Adipocyte (in vitro differentiated cells): ENCODE measurements around the gene KRTAP9-7.

Experiments used
- DNase-seq: peaks from one replicate; pipeline ENCODE4 v3.0.0-alpha.2; 2015; ENCODE audit warnings: low read depth
- H3K27me3 ChIP-seq: replicated peaks from 2 replicates; pipeline ENCODE4 v1.7.0; 2013; ENCODE audit warnings: mild to moderate bottlenecking, low read length, moderate library complexity; ENCODE audit not compliant: control insufficient read depth, insufficient read depth
- H3K36me3 ChIP-seq: 2 replicates; pipeline ENCODE4 v1.7.0; 2013; ENCODE audit warnings: low read length, mild to moderate bottlenecking, moderate library complexity; ENCODE audit not compliant: control insufficient read depth, insufficient read depth, severe bottlenecking
- H3K4me1 ChIP-seq: 2 replicates; pipeline ENCODE4 v1.7.0; 2013; ENCODE audit warnings: mild to moderate bottlenecking, low read length, moderate library complexity; ENCODE audit not compliant: control insufficient read depth, insufficient read depth
- H3K4me3 ChIP-seq: 2 replicates; pipeline ENCODE4 v1.7.0; 2013; ENCODE audit warnings: mild to moderate bottlenecking, low read length, moderate library complexity
- H3K9ac ChIP-seq: 2 replicates; pipeline ENCODE4 v1.7.0; 2013; ENCODE audit warnings: mild to moderate bottlenecking, low read length, moderate library complexity
- H3K9me3 ChIP-seq: 2 replicates; pipeline ENCODE4 v1.7.0; 2013; ENCODE audit warnings: mild to moderate bottlenecking, low read length, moderate library complexity; ENCODE audit not compliant: control insufficient read depth

The KRTAP9-7 gene

GRCh38 chr17:41278176-41278955, 2.9 kb downstream of the KRTAP9-7 start:
- Histone ChIP-seq H3K4me3 (no peak overlapping the region), H3K9ac (no peak overlapping the region), H3K4me1 (no peaks in the 10 kb centered on the region), H3K36me3 (no peaks in the 10 kb centered on the region), H3K9me3 (no peaks in the 10 kb centered on the region), H3K27me3 (peaks cover 6% of the 10 kb centered on the region)
- no peak for DNase-seq

GRCh38 chr17:41284043-41284442, 8.5 kb downstream of the KRTAP9-7 start:
- Histone ChIP-seq H3K9ac (no peak overlapping the region), H3K27me3 (no peaks in the 10 kb centered on the region), H3K36me3 (no peaks in the 10 kb centered on the region), H3K9me3 (no peaks in the 10 kb centered on the region), H3K4me3 (no peak overlapping the region), H3K4me1 (peaks cover 6% of the 10 kb centered on the region)
- no peak for DNase-seq

GRCh38 chr17:41284546-41284945, 9.0 kb downstream of the KRTAP9-7 start:
- DNase-seq = no peak
- no peak overlapping the region for H3K4me3 ChIP-seq
- H3K4me1 ChIP-seq = peaks cover 6% of the 10 kb centered on the region
- H3K9me3 ChIP-seq = no peaks in the 10 kb centered on the region
- H3K9ac ChIP-seq = no peak overlapping the region
- no peaks in the 10 kb centered on the region for H3K36me3 ChIP-seq
- H3K27me3 ChIP-seq = no peaks in the 10 kb centered on the region

DNA sequence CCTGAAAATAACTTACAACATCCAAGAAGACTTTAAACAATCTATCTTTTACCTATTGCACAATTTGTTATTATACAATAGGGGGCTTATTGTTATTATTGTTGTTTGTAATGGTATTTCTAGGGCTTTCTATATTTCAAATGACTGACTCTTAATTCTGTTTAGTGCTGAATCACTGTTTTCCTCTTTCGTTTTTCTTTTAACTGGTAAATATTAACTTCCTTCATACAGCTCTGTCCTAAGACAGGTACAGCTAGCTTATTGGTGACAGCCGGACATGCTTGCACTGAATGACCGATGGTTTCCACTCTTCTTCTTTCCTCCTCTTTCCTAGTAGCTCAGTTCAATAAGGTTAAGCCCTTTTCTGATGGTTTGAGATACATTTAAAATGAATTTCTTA, 11.6 kb downstream of the KRTAP9-7 start:
- no peak for DNase-seq
- Histone ChIP-seq H3K9ac (no peak overlapping the region), H3K36me3 (no peaks in the 10 kb centered on the region), H3K9me3 (no peaks in the 10 kb centered on the region), H3K27me3 (peaks cover 2% of the 10 kb centered on the region), H3K4me1 (peaks cover 6% of the 10 kb centered on the region), H3K4me3 (no peak overlapping the region)

- Histone ChIP-seq H3K4me3 (no peak overlapping the region), H3K4me1 (no peaks in the 10 kb centered on the region), H3K9me3 (no peaks in the 10 kb centered on the region), H3K9ac (no peak overlapping the region), H3K27me3 (peaks cover 2% of the 10 kb centered on the region), H3K36me3 (no peaks in the 10 kb centered on the region)
- no peak for DNase-seq
These were observed 18.5 kb downstream of the KRTAP9-7 start for GRCh38 chr17:41294016-41294415.

DNA sequence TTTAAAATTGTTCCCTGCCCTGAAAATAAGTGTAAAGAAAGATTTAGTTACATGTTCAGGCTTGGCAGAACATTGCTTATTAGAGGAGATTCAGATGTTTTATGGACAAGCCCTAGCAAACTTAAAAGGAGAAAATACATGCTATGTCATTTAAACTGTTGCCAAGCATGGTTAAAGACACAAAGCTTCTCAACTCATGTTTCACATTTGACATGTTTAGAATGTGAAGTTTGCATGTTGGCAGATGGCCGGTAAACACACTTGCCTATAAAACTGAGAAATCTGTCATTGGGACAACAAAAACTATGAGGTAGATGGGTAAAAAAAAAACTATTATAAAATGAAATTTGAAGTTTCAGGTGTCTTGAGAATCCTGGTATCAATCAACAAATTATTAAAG, 21.3 kb downstream of the KRTAP9-7 start:
- no peak for DNase-seq
- Histone ChIP-seq H3K9me3 (no peaks in the 10 kb centered on the region), H3K4me3 (no peak overlapping the region), H3K9ac (no peak overlapping the region), H3K4me1 (peaks cover 4% of the 10 kb centered on the region), H3K36me3 (no peaks in the 10 kb centered on the region), H3K27me3 (peaks cover under 1% of the 10 kb centered on the region)

DNA sequence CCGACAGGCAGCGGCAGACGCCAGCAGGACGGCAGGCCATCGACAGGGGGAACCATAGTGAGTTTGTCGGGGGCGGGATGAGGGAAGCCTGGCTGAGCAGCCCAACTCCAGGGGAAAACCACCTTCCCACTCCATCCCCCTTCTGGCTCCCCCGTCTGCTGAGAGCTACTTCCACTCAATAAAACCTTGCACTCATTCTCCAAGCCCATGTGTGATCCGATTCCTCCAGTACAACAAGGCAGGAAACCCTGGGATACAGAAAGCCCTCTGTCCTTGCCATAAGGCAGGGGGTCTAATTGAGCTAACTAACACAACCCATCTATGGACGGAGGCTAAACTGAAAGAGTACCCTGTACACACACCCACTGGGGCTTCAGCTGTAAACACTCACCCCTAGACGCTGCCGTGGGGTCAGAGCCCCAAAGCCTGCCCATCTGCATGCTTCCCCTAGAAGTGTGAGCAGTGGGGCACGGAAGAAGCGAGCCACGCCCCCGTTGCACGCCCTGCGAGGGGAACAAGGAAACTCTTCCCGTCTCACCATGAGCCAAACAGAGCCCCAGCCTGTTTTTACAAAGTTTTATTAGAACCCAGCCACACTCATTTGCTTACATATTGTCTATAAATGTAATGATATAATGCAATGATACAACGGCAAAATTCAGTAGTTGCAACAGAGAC, 23.1 kb downstream of the KRTAP9-7 start:
- DNase-seq = no peak
- H3K36me3 ChIP-seq = no peaks in the 10 kb centered on the region
- H3K4me1 ChIP-seq = peaks cover 4% of the 10 kb centered on the region

GRCh38 chr17:41301204-41301790, 25.8 kb downstream of the KRTAP9-7 start:
- no peak for DNase-seq
- H3K36me3 ChIP-seq = no peaks in the 10 kb centered on the region
- no peak overlapping the region for H3K9ac ChIP-seq
- H3K9me3 ChIP-seq = no peaks in the 10 kb centered on the region
- peaks cover 2% of the 10 kb centered on the region for H3K27me3 ChIP-seq
- H3K4me1 ChIP-seq = peaks cover 4% of the 10 kb centered on the region
- no peak overlapping the region for H3K4me3 ChIP-seq

More for the DNA sequence above, 23.1 kb downstream of the KRTAP9-7 start:
- no peaks in the 10 kb centered on the region for H3K9me3 ChIP-seq
- H3K4me3 ChIP-seq = no peak overlapping the region
- H3K27me3 ChIP-seq = no peaks in the 10 kb centered on the region
- no peak overlapping the region for H3K9ac ChIP-seq

DNA sequence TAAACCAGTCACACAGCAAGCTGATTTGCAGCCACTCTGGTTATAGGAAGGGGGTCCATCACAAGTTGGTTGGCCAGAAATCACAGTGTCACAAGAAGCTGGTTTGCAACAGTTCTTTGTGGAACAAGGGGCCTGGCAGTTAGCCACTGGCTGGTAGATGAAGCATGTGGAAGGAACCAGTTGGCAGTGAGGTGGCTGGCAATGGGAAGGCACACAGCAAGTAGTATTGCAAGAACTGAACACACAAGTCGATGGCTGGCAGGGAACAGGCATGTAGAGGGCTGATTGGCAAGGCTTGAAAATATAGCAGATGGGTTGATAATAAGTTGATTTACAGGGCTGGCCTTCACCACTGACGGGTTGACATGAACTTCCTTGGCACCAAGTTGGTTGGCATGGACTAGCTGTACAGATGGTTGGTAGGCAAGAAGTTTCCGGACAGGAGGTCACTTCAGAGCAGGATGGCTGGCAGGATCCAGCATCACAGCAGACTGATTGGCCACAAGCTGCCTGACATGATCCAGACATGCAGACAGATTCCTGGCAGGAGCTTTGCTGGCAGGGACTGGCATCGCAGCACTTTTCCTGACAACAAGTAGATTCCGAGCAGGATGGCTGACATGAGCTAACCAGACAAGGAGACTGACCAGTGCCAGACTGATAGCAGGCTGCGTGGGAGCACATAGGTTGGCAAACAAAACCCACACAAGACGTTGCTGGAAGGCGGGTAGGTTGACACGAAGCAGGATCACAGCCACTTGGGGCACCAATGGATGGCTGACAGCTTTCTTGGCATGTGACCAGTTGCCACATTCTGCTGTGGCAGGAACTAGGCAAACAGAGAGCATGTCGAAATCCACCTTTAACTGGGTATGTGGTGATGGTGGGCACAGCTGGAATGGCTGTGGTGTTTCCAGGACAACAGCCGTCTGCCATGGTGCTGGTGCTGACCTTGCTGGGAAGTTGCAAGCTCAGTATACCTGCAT, 26.7 kb downstream of the KRTAP9-7 start, which contains the start of gene KRTAP29-1:
TSS of gene KRTAP29-1 (minus strand) at position 936 of the 986 bp plus-strand sequence. CDS start at position 936, 0 bp downstream.
- Histone ChIP-seq H3K27me3 (peaks cover 7% of the 10 kb centered on the region), H3K4me3 (no peak within 1 kb of the TSS), H3K9ac (no peak within 1 kb of the TSS), H3K4me1 (peaks cover 4% of the 10 kb centered on the region), H3K9me3 (no peaks in the 10 kb centered on the region), H3K36me3 (no peaks in the 10 kb centered on the region)
- DNase-seq = no peak

GRCh38 chr17:41302981-41303380, 27.5 kb downstream of the KRTAP9-7 start:
- no peaks in the 10 kb centered on the region for H3K9me3 ChIP-seq
- no peaks in the 10 kb centered on the region for H3K36me3 ChIP-seq
- H3K4me1 ChIP-seq = peaks cover 4% of the 10 kb centered on the region
- no peak for DNase-seq
- peaks cover 7% of the 10 kb centered on the region for H3K27me3 ChIP-seq
- no peak overlapping the region for H3K4me3 ChIP-seq
- no peak overlapping the region for H3K9ac ChIP-seq
